ENCODE measurements around the gene RNASEH2C.

GRCh38 chr11:65692367-65692766 is 28.2 kb downstream of the RNASEH2C start:
- TF ChIP-seq, protein P1, sequence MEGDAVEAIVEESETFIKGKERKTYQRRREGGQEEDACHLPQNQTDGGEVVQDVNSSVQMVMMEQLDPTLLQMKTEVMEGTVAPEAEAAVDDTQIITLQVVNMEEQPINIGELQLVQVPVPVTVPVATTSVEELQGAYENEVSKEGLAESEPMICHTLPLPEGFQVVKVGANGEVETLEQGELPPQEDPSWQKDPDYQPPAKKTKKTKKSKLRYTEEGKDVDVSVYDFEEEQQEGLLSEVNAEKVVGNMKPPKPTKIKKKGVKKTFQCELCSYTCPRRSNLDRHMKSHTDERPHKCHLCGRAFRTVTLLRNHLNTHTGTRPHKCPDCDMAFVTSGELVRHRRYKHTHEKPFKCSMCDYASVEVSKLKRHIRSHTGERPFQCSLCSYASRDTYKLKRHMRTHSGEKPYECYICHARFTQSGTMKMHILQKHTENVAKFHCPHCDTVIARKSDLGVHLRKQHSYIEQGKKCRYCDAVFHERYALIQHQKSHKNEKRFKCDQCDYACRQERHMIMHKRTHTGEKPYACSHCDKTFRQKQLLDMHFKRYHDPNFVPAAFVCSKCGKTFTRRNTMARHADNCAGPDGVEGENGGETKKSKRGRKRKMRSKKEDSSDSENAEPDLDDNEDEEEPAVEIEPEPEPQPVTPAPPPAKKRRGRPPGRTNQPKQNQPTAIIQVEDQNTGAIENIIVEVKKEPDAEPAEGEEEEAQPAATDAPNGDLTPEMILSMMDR (IDR thresholded peaks at IDR 0.05), result no peak
- TF ChIP-seq ZFX (IDR thresholded peaks at IDR 0.05; ENCODE audit: borderline replicate concordance), result no peak
